Neuron (in vitro differentiated cells): ENCODE data around the gene PEX10.

Experiments
- H2AFZ ChIP-seq: one replicate; pipeline ENCODE4 v1.6.1; 2013; ENCODE audit warnings: low read depth, mild to moderate bottlenecking, inconsistent platforms, low read length, moderate library complexity
- H3K27me3 ChIP-seq: one replicate; pipeline ENCODE4 v1.6.1; 2013; ENCODE audit warnings: low read length; ENCODE audit not compliant: insufficient read depth
- H3K36me3 ChIP-seq: one replicate; pipeline ENCODE4 v1.6.1; 2013; ENCODE audit warnings: low read length; ENCODE audit not compliant: insufficient read depth
- H3K4me1 ChIP-seq: one replicate; pipeline ENCODE4 v1.6.1; 2013; ENCODE audit warnings: low read length; ENCODE audit not compliant: insufficient read depth
- H3K4me3 ChIP-seq: 2 replicates; pipeline ENCODE4 v1.5.1; 2013; ENCODE audit warnings: mild to moderate bottlenecking, low read length, moderate library complexity
- H3K9me3 ChIP-seq: one replicate; pipeline ENCODE4 v1.6.1; 2013; ENCODE audit warnings: low read length

Gene PEX10

DNA sequence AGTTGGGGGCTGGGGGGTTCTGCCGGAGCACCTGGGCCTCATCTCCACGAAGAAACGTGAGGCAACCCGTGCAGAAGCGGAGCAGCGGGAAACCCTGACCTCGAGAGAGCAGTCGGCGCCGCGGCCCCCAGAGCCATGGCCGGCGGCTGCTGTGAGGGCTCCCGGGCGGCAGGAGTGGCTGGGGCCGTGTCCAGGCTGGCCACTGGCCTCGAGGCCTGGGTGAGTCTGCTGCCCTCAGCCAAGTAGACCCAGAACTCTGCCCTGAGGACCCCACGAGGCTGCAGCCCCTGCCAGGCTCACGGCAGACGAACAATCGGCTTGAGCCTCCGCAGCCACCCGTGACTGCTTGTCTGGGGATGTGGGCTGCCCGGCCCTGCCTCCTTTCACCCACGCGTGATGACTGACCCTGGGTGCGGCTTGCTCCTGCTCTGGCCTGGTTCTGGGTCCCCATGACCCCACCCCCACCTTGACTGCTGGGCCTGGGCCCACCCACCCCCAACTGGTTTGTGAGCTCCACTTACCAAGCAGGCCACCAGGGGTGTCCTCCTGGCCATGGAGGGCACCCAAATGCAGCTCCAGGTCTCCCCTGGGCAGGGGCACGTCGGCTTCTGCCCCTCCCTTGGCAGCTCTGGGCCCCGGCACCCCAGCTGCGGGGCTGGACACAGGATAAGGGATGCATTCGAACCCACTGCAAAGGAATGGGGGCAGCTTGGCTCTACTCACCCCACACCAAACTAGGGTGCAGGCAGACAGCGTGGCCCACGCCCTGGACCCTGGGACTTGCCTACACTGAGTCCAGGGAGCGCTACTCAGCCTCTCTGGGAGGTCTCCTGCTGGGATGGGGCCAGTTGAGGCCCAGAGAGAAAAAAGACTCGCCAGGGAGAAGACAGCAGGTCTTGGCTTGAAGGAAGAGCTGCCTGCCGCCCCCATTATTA lies 55.2 kb downstream of the PEX10 start:
- no peaks in the 10 kb centered on the region for H3K9me3 ChIP-seq
- H2AFZ ChIP-seq = no peak overlapping the region
- no peaks in the 10 kb centered on the region for H3K27me3 ChIP-seq
- H3K4me1 ChIP-seq = no peaks in the 10 kb centered on the region
- H3K4me3 ChIP-seq = no peak overlapping the region
- no peaks in the 10 kb centered on the region for H3K36me3 ChIP-seq

DNA sequence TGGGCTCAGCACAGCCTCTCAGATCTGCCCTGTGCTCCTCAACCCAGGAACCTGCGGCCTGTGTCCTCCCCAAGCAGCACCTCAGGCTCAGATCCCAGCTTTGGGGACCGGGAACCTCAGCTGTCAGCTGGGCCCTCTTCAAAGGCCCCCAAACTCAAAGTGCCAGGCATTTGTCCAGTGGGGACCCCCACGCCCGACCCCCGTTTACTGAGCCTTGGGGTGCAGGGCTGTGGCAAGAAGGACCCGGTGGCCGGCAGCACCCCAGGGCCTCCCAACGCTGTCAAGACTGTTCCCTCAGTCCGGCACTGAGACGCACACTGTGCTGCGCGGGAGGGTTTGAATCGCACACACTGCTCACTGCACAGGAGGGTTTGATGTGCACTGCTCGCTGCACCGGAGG lies 56.0 kb downstream of the PEX10 start:
- Histone ChIP-seq H3K36me3 (no peaks in the 10 kb centered on the region), H2AFZ (no peak overlapping the region), H3K4me1 (no peaks in the 10 kb centered on the region), H3K27me3 (no peaks in the 10 kb centered on the region), H3K9me3 (no peaks in the 10 kb centered on the region), H3K4me3 (no peak overlapping the region)

DNA sequence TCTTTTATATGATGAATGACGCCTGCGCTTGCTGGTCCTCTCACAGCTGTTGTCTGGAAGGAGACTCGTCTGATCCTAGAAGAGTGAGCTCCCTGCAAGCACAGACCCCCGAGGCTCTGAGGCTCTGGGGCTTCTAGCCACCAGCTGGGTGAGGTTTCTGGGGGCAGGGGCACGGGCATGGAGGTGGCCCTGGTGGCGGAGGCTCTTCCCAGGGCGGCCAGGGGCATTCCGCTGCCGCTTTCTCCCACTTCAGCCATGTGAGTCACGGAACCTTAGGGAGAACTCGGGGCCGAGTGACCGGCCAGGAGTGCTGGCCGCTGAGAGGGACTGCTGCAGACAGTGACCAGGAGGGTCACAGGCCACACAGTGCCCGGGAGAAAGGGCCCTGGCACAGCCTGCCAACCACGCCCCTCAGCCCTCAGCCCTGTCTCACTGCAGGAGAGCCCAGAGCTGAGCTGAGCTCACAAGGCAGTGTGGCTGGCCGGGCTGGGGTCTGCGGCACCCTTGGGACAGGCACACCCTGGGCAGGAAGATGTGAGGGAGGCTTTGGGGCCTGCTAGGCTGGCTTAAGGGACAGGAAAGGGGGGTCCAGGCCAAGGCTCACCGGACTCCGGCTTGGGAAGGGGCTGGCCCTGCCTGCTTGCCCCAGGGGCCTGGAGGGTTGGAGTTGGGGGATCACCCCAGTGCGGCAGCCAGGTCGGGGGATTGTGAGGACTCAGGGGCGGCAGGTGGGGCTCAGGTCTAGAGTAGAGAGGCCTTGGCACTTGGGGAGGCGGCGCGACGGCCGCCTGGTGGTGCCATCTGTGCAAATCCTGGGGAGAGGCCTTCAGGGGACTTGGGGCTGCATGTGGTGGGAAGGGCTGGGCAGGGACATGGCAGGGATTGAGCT lies 56.7 kb downstream of the PEX10 start:
- Histone ChIP-seq H2AFZ (no peak overlapping the region), H3K4me1 (peaks cover 1% of the 10 kb centered on the region), H3K4me3 (no peak overlapping the region), H3K27me3 (no peaks in the 10 kb centered on the region), H3K36me3 (no peaks in the 10 kb centered on the region), H3K9me3 (no peaks in the 10 kb centered on the region)

DNA sequence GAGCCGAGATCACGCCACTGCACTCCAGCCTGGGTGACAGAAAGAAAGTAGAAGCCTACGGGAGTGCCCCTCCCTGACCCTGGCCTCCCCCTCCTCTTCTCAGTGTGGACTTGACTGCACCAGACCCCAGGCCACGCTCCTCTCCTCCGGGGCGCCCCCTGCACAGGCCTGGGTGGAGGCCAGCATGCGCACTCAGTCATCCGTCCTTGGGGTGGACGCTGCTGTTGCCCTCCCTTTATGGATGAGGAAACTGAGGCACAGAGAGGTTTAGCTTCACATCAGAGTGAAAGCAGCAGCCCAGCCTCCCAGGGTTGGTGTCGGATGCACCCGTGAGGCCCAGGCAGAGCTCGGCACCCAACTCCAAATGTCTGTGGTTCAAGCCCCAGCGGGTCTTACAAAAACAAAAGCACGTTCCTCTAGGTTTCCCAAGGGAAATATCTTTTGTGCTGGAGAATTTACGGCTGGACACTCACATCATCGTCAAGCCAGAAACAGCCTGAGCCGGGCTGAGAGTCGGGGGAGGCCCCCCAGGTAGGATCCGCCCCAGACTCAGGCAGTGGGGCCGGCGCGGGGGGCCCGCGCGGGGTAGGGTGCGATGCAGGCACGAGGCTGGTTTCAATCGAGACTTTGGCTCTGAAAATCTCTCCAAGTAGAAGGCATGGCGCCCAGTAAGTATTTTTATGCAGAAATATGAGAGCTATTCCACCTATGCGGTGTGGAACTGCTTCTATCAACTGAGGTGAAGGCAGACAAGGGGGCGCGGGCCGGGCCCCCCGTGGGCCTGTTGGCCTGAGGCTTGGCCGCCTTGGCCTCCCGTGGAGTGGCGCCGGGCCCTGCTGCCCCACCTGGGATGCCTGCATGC lies 57.6 kb downstream of the PEX10 start:
- peaks cover 10% of the 10 kb centered on the region for H3K4me1 ChIP-seq
- no peaks in the 10 kb centered on the region for H3K9me3 ChIP-seq
- H3K4me3 ChIP-seq = no peak overlapping the region
- no peaks in the 10 kb centered on the region for H3K36me3 ChIP-seq
- no peaks in the 10 kb centered on the region for H3K27me3 ChIP-seq
- no peak overlapping the region for H2AFZ ChIP-seq
